ENCODE measurements around the gene ATE1.
"Not testable (repeated sequence)": the region's sequence is repeated elsewhere in the genome, so short reads cannot be mapped to it uniquely, and the experiment has no call there.

The ATE1 gene

DNA sequence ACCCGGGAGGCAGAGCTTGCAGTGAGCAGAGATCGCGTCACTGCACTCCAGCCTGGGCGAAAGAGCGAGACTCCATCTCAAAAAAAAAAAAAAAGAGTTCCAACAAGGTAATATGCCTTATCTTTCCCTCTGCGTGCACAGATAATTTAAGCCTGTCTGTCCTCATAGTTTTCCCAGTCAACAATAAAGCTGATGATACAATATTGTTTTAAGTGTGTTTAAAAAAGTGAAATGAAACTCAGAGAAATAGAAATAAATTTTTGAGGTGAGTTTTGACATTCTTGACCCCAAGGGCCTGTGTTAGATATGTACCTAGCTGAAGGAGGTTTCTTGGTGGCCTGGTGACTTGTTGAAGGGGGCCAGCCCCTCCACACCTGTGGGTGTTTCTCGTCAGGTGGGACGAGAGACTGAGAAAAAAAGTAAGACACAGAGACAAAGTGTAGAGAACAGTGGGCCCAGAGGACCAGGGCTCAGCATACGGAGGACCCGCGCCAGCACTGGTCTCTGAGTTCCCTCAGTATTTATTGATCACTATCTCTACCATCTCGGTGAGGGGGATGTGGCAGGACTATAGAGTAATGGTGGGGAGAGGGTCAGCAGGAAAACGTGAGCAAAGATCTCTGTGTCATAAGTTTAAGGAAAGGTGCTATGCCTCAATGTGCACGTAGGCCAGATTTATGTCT, 1.9 kb upstream of the ATE1 start:
- not testable (repeated sequence) for DNase-seq

GRCh38 chr10:121928528-121928884, 675 bp upstream of the ATE1 start:
- no peak for DNase-seq

GRCh38 chr10:121927318-121927840, 452 bp downstream of the ATE1 start:
- DNase-seq: peak; percentile 45

DNA sequence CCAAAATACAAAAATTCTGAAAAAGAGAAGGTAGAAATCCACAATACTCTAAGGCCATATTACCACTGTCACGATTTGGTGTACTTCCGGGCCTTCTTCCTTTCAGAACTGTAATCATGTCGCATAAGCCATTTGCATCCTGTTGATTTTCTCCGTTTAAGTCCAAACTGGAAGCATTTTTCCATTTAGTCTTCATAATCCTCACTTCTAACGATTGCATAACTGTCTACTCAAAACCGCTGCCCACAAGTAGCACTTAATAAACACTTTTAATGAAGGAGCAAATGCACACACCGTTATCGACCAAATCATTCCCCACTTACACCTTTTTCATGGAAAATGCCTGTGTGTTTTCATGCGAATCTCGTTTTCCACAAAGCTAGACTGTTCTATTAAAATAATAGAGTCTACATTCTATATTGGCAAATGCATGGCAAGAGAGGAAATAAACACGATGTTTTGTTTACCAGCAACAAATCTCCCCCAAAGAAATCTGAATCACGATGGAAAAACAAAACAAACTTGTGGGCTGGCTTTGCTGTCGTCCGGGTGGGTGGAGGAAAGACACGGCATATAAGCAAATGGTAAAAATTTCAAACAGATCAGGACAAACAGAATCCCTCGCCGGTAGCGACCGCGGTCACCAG, 1.0 kb downstream of the ATE1 start:
- DNase-seq: peak; percentile 45

GRCh38 chr10:121926157-121926556, 1.7 kb downstream of the ATE1 start:
- no peak for DNase-seq

- DNase-seq: no peak
Measured at GRCh38 chr10:121921238-121921931, 6.4 kb downstream of the ATE1 start.

DNA sequence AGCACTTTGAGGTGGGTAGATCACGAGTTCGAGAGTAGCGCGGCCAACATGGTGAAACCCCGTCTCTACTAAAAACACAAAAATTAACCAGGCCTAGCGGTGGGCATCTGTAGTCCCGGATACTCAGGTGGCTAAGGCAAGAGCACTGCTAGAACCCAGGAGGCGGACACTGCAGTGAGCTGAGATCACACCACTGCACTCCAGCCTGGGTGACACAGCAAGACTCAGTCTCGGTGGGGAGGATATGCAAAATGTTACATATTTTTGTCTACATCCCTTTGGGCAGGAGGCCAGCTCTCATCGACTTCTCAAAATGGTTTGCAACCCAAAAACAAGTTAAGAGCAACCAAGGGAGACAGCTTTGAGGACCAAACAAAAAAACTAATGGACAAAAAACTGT, 8.2 kb downstream of the ATE1 start:
- DNase-seq: no peak

DNA sequence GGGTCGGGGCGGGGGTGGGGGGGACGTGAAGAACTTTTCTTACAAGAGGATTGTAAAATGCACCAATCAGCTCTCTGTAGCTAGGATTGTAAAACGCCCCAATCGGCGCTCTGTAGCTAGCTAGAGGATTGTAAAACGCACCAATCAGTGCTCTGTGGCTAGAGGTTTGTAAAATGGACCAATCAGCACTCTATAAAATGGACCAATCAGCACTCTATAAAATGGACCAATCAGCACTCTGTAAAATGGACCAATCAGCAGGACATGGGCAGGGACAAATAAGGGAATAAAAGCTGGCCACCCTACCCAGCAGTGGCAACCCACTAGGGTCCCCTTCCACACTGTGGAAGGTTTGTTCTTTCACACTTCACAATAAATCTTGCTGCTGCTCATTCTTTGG, 9.0 kb downstream of the ATE1 start:
- DNase-seq: not testable (repeated sequence)

DNA sequence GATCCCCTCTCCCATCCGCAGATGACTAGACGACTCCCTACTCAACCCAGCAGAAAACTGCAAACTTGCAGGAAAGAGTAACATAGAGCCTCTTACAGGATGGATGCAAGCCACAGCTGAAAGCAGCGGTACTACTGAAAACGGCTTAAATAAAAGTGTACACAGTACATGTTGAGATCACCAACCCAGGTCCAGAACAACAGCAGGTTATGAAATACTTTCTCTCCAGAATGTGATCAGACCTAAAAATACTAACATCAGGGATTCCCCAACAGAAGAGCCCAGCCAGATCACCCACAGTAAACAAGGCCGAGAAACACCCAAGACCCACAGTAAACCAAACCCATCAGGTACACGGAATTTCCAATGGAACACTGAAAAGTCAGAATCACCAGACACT, 13.2 kb downstream of the ATE1 start:
- no peak for DNase-seq

GRCh38 chr10:121911421-121911697, 16.5 kb downstream of the ATE1 start:
- DNase-seq: no peak

DNA sequence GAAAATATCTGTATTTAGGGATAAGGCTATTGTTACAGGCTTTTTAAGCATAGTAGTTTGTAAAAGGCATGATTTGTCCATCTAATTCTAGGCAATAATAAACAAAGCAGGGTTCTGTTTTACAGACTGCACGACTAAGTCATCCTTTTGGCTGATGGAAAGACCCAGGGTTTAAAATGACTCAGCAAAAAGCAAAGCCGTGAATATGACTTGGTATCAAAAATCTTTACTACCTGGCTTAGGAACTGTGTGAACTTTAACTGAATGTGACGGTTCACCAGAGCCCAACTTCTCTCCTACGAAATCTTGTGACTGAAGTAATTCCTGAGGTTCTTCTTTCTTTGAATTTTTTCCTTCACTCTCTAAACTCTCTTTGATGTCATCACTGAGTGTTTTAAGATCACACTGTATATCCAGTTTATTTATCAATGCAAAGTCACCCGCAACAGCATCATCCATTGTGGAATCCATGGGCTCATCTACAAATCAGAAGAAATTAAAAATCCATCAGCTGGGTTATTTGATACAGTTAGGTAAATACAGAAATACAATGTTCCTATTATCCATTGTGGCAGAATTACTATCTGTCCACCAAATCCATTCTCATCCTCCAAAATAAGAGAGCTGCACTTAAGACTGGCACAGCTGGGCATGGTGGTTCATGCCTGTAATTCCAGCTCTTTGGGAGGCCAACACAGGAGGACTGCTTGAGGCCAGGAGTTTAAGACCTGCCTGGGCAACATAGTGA, 17.0 kb downstream of the ATE1 start:
- no peak for DNase-seq

- DNase-seq: no peak
Measured at GRCh38 chr10:121904888-121905287, 22.9 kb downstream of the ATE1 start.

GRCh38 chr10:121900443-121901174, 27.2 kb downstream of the ATE1 start:
- peak; percentile 83 for DNase-seq

DNA sequence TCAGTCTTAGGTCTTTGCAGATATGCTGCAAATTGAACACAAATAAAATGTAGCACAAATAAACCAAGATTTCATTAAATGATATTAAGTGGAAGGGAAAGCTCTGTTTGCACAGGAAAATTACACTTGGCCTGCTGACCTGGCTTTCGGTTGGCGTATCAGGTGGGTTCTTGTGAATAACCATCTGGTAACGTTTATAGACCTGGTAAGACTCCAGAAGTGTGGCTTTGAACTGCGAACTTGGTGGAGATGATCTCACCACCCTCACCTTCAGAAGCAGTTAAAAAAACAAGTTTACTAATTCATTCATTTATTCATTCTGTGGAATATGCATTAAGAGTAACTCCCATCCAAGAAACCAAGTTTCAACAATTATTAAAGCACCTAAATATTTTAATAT, 28.1 kb downstream of the ATE1 start:
- DNase-seq: no peak

DNA sequence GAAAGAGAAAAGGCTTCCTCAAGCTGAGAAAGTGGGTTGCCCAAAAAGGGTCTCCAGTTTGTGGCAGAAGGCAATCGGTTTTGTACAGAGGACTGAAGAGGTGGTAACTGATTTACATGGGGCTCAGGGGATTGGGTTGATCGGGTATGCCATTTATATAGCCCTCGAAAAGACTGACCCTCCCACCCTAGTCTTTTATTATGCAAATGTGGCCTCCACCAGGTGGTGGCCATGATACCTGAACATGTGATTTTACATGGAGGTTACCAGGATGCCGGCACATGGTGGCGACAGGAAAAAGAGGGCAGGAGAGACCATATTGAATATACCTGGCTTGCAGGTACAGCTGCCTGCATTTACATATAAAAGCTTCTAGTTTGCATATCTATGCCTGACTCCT, 36.7 kb downstream of the ATE1 start:
- no peak for DNase-seq

DNA sequence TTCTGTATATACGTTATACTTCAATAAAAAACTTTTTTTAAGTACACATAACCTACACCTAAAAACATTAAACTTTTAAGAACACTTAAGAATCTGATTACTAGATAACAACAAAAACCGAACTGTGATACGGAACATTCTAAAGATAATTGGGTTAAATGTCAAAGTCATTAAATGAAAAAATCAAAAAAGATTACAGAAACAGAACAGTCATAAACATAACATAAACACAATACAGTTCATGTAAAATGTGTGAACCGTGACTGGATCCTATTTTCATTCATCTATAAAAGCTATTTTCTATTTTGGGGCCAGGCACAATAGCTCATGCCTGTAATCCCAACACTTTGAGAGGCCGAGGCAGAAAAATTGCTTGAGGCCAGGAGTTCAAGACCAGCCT, 38.6 kb downstream of the ATE1 start:
- no peak for DNase-seq

DNA sequence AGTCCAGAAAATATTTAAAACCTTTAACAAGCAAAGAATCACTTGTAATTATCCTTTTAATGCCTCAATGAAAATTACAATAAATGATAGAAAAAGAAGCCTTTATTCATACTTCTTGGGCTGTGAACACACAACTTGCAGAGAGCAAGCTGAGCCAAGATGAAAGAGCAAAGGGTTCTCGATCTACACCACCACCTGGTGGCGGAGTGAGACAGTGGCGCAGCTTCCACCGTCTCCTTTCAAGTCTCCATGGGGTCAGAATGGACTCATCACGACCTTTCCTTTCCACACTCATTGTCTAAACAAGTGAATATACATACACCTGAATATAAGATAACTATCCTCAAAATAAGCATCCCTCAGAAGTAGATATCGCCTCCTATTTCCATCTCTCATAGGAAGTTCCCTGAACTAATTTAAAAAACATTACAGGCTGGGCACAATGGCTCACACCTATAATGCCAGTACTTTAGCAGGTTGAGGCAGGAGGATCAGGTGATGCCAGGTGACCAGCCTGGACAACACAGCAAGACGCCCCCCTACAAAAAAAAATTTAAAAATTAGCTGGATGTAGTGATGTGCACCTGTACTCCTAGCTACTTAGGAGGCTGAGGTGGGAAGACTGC, 40.7 kb downstream of the ATE1 start:
- peak; percentile 66 for DNase-seq

DNA sequence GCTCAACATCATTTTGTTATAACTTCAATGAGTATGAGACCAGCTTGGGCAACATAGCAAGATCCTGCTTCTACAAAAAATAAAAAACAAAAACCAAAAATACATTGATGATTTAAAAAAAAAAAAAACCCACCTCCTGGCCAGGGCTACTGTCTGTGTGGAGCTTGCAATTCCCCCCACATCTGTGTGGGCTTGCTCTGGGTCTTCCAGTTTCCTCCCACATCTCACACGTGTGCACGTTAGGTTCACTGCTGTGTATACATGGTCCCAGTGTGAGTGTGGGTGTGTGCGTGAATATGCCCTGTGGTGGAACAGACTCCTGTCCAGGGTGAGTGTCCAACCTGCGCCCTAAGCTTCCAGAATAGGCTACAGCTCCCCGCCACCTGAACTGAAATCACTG, 41.6 kb downstream of the ATE1 start:
- no peak for DNase-seq

DNA sequence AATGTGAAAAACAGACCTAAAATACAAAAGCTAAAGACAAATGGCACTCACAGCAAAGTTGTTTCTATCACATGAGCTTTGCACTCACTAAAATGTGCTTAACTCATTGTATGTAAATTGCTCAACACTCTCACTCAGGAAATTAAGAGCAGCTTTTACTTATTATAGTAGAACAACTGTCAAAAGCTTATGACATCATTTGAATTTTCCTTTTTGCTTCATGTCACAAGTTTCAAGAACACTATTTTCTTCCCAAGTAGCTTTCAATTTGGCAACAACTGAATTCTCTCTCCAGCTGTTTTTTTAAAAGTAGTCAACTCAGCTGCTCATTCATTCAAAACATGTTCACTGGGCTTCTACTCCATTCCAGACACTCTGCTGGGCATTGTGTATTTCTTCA, 46.9 kb downstream of the ATE1 start:
- DNase-seq: no peak

DNA sequence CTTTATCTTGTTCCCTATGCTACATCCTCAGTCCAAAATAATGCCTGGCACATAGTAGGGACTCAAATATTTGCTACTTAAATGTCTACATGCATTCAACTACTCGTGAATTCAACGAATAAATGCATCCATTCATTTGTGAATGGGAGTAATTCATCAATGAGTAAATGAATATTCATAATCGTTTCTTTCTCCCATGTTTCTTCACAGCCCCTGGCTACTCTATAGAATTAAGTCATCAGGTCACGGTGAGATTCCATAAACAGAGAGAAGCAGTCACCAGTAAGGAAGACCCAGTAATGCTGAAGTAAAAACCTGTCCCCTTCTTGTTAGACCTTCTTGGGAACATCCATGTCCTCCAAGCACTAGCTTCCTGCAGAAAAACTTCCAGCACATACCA, 48.4 kb downstream of the ATE1 start:
- no peak for DNase-seq

- DNase-seq: no peak
Measured at GRCh38 chr10:121873236-121873635, 54.6 kb downstream of the ATE1 start.

GRCh38 chr10:121870413-121870812, 57.4 kb downstream of the ATE1 start:
- DNase-seq: no peak

- DNase-seq: no peak
Measured at GRCh38 chr10:121865554-121865953, 62.3 kb downstream of the ATE1 start.

Measured in NCI-H510A treated with DMSO at 0.1 percent for 48 hours (cell line).